Measurements from ENCODE around the gene KRTAP4-4.
"Not testable (repeated sequence)": the region's sequence is repeated elsewhere in the genome, so short reads cannot be mapped to it uniquely, and the experiment has no call there.

KRTAP4-4 gene

GRCh38 chr17:41148971-41149651 lies 11.4 kb downstream of the KRTAP4-4 start:
- DNase-seq (ENCODE audit: low read depth in 2 of 3, low spot score in 1 of 3) = not testable (repeated sequence)

- no peak for DNase-seq (ENCODE audit: low read depth in 2 of 3, low spot score in 1 of 3)
These were observed 12.9 kb downstream of the KRTAP4-4 start for GRCh38 chr17:41147531-41148204.

- no peak for DNase-seq (ENCODE audit: low read depth in 2 of 3, low spot score in 1 of 3)
These were observed 15.3 kb downstream of the KRTAP4-4 start for GRCh38 chr17:41145261-41145660.

- DNase-seq (ENCODE audit: low read depth in 2 of 3, low spot score in 1 of 3) = no peak
These were observed 15.7 kb downstream of the KRTAP4-4 start for GRCh38 chr17:41144846-41145245.

GRCh38 chr17:41141361-41141760 lies 19.2 kb downstream of the KRTAP4-4 start:
- DNase-seq (ENCODE audit: low read depth in 2 of 3, low spot score in 1 of 3) = no peak

GRCh38 chr17:41140360-41141131 lies 20.0 kb downstream of the KRTAP4-4 start, which contains the start of gene KRTAP4-6:
TSS of gene KRTAP4-6 (minus strand) at chr17:41140544. CDS start at chr17:41140487, 57 bp downstream.
- DNase-seq (ENCODE audit: low read depth in 2 of 3, low spot score in 1 of 3) = no peak

GRCh38 chr17:41139865-41140264 lies 20.7 kb downstream of the KRTAP4-4 start:
- not testable (repeated sequence) for DNase-seq (ENCODE audit: low read depth in 2 of 3, low spot score in 1 of 3)

GRCh38 chr17:41133880-41134735 lies 26.4 kb downstream of the KRTAP4-4 start:
- DNase-seq (ENCODE audit: low read depth in 2 of 3, low spot score in 1 of 3) = no peak

GRCh38 chr17:41131979-41132378 lies 28.6 kb downstream of the KRTAP4-4 start:
- DNase-seq (ENCODE audit: low read depth in 2 of 3, low spot score in 1 of 3) = no peak

- no peak for DNase-seq (ENCODE audit: low read depth in 2 of 3, low spot score in 1 of 3)
These were observed 33.2 kb downstream of the KRTAP4-4 start for GRCh38 chr17:41127371-41127770.

GRCh38 chr17:41126412-41126811 lies 34.1 kb downstream of the KRTAP4-4 start:
- no peak for DNase-seq (ENCODE audit: low read depth in 2 of 3, low spot score in 1 of 3)

GRCh38 chr17:41125064-41125463 lies 35.5 kb downstream of the KRTAP4-4 start:
- DNase-seq (ENCODE audit: low read depth in 2 of 3, low spot score in 1 of 3) = no peak

- not testable (repeated sequence) for DNase-seq (ENCODE audit: low read depth in 2 of 3, low spot score in 1 of 3)
These were observed 36.6 kb downstream of the KRTAP4-4 start, which contains the start of gene KRTAP4-12 for GRCh38 chr17:41123991-41124371. TSS of gene KRTAP4-12 (minus strand) at chr17:41124182. CDS start at chr17:41124122, 60 bp downstream.

GRCh38 chr17:41123292-41123990 lies 37.1 kb downstream of the KRTAP4-4 start:
- DNase-seq (ENCODE audit: low read depth in 2 of 3, low spot score in 1 of 3) = not testable (repeated sequence)

- DNase-seq (ENCODE audit: low read depth in 2 of 3, low spot score in 1 of 3) = no peak
These were observed 38.8 kb downstream of the KRTAP4-4 start for GRCh38 chr17:41121742-41122141.

GRCh38 chr17:41119696-41120690 lies 40.6 kb downstream of the KRTAP4-4 start:
- not testable (repeated sequence) for DNase-seq (ENCODE audit: low read depth in 2 of 3, low spot score in 1 of 3)

GRCh38 chr17:41118721-41119120 lies 41.8 kb downstream of the KRTAP4-4 start:
- DNase-seq (ENCODE audit: low read depth in 2 of 3, low spot score in 1 of 3) = no peak

- not testable (repeated sequence) for DNase-seq (ENCODE audit: low read depth in 2 of 3, low spot score in 1 of 3)
These were observed 42.6 kb downstream of the KRTAP4-4 start, which contains the start of gene KRTAP4-11 for GRCh38 chr17:41117846-41118386. TSS of gene KRTAP4-11 (minus strand) at chr17:41118373. CDS start at chr17:41118315, 58 bp downstream.
